Measurements from ENCODE around the gene ARHGAP35. TPM values are rescaled to one million over a fixed set of nuclear protein-coding genes. Genes with fewer than 3 reads are reported as not detected.

ARHGAP35 gene
- total RNA-seq, 3 donors from 2014 or later: 44.8 to 61.9 (median 60.3) TPM

DNA sequence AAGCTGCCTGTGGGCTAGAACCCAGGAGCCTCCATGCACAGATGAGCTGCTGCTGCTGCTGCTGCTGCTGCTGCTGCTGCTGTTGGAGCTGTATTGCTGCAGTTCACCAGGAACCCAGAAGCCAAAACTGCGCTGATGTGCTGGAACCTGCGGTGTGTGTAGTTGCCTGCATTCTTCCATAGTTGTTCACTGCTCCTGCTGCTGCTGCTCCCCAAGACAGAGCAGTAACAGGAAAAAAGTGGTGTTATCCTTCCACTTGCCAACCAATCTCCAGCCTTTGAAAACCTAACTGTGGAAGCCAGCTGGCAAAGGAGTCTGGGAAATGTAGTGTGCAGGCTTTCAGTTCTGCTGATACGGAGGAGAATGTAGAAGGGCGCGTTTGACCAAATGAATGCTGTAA is 37.9 kb downstream of the ARHGAP35 start:
- no peaks in the 10 kb centered on the region for H3K36me3 ChIP-seq
- intact Hi-C loops (cut with DNase I; ENCODE audit: low total_unique reads): no loop called here
- peak overlapping the region in 1 of 3 donors; percentile 8 for H3K4me3 ChIP-seq
- peak overlapping the region in 1 of 2 donors; percentile 37 for H3K27ac ChIP-seq
- H3K27me3 ChIP-seq: no peaks in the 10 kb centered on the region
- H3K9me3 ChIP-seq: no peaks in the 10 kb centered on the region
- TF ChIP-seq, protein P1, sequence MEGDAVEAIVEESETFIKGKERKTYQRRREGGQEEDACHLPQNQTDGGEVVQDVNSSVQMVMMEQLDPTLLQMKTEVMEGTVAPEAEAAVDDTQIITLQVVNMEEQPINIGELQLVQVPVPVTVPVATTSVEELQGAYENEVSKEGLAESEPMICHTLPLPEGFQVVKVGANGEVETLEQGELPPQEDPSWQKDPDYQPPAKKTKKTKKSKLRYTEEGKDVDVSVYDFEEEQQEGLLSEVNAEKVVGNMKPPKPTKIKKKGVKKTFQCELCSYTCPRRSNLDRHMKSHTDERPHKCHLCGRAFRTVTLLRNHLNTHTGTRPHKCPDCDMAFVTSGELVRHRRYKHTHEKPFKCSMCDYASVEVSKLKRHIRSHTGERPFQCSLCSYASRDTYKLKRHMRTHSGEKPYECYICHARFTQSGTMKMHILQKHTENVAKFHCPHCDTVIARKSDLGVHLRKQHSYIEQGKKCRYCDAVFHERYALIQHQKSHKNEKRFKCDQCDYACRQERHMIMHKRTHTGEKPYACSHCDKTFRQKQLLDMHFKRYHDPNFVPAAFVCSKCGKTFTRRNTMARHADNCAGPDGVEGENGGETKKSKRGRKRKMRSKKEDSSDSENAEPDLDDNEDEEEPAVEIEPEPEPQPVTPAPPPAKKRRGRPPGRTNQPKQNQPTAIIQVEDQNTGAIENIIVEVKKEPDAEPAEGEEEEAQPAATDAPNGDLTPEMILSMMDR (IDR thresholded peaks at IDR 0.05): no peak
- TF ChIP-seq POLR2A (IDR thresholded peaks at IDR 0.05) (no peak), POLR2AphosphoS5 (IDR thresholded peaks at IDR 0.05) (no peak)
- no peak for DNase-seq (ENCODE audit: low spot score in 2 of 2)
- H3K4me1 ChIP-seq: peaks cover 0 to 25% of the 10 kb centered on the region in 2 donors

DNA sequence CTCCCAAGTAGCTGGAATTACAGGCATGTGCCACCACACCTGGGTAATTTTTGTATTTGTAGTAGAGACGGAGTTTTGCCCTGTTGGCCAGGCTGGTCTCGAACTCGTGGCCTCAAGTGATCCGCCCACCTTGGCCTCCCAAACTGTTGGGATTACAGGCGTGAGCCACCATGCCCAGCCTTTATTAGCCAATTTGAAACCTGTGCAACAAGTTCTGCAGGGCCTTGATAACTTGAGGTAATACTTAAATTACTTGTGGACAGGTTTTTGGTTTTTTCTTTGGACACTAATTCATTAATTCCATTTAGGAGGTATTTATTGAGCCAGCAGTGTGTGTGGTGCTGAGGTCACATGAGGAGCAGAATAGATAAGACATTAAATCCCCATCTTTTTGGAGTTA is 39.5 kb downstream of the ARHGAP35 start:
- TF ChIP-seq POLR2A (IDR thresholded peaks at IDR 0.05) (no peak), POLR2AphosphoS5 (IDR thresholded peaks at IDR 0.05) (no peak)
- TF ChIP-seq, protein P1 (IDR thresholded peaks at IDR 0.05): no peak
- H3K4me3 ChIP-seq: no peak overlapping the region
- no peaks in the 10 kb centered on the region for H3K27me3 ChIP-seq
- peaks cover 3 to 33% of the 10 kb centered on the region in 2 donors for H3K4me1 ChIP-seq
- no peaks in the 10 kb centered on the region for H3K36me3 ChIP-seq
- H3K27ac ChIP-seq: peak overlapping the region in 1 of 2 donors; percentile 25
- DNase-seq (ENCODE audit: low spot score in 2 of 2): no peak
- intact Hi-C loops (cut with DNase I; ENCODE audit: low total_unique reads): no loop called here
- no peaks in the 10 kb centered on the region for H3K9me3 ChIP-seq

GRCh38 chr19:46901701-46902401 is 41.1 kb downstream of the ARHGAP35 start:
- no peak for DNase-seq (ENCODE audit: low spot score in 2 of 2)
- H3K4me3 ChIP-seq: no peak overlapping the region
- peak overlapping the region; percentile 62 to 88 for H3K27ac ChIP-seq
- TF ChIP-seq, protein P1 (IDR thresholded peaks at IDR 0.05): no peak
- TF ChIP-seq POLR2A (IDR thresholded peaks at IDR 0.05) (no peak), POLR2AphosphoS5 (IDR thresholded peaks at IDR 0.05) (no peak)
- H3K36me3 ChIP-seq: no peaks in the 10 kb centered on the region
- H3K27me3 ChIP-seq: no peaks in the 10 kb centered on the region
- H3K4me1 ChIP-seq: peaks cover 3 to 33% of the 10 kb centered on the region in 2 donors
- intact Hi-C loops (cut with DNase I; ENCODE audit: low total_unique reads): no loop called here
- H3K9me3 ChIP-seq: no peaks in the 10 kb centered on the region

DNA sequence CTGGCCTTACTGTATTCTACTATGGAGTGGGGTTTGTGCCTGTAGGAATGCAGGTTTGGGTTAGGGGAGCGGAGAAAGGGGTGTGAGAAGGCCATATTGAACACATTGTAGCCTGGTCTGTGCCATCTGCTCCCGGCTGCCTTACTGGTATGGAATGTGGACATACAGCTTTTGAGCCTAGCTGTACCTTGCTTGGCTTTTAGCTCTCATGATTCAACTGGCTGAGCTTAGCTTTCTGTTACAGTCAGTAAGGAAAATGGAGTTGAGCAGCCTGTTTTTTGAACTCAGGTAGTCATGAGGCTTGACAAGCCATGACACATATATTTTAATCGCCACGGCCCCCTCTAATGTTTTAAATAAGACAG is 41.6 kb downstream of the ARHGAP35 start:
- TF ChIP-seq POLR2AphosphoS5 (IDR thresholded peaks at IDR 0.05) (no peak), POLR2A (IDR thresholded peaks at IDR 0.05) (no peak)
- TF ChIP-seq, protein P1 (IDR thresholded peaks at IDR 0.05): no peak
- Histone ChIP-seq H3K4me3 (no peak overlapping the region), H3K9me3 (no peaks in the 10 kb centered on the region), H3K36me3 (no peaks in the 10 kb centered on the region), H3K27me3 (no peaks in the 10 kb centered on the region), H3K27ac (peak overlapping the region; percentile 62 to 88), H3K4me1 (peaks cover 3 to 33% of the 10 kb centered on the region in 2 donors)
- peak in 1 of 2 donors; percentile 55 for DNase-seq (ENCODE audit: low spot score in 2 of 2)
- intact Hi-C loops (cut with DNase I; ENCODE audit: low total_unique reads): no loop called here

DNA sequence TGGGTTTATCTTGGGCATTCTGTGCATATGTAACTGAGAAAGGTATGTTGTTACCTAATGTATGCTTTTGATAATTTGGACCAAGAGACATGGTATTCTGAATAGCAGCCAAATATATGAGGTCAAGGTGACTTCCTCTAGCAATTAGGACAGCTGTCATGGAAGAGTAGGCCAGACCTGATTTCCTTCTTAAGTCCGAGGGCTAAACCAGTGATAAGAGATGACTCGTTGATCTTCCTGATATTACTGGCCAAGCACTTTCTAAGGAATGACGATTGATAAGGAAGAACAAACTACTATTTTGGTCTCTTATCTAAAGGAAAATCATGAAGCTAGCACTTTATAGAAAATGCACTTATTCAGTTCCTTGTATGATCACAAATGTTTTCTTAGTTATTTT is 42.7 kb downstream of the ARHGAP35 start:
- intact Hi-C loops (cut with DNase I; ENCODE audit: low total_unique reads): no loop called here
- H3K36me3 ChIP-seq: no peaks in the 10 kb centered on the region
- TF ChIP-seq POLR2A (IDR thresholded peaks at IDR 0.05): no peak
- TF ChIP-seq POLR2AphosphoS5 (IDR thresholded peaks at IDR 0.05): no peak
- TF ChIP-seq, protein P1 (IDR thresholded peaks at IDR 0.05): no peak
- no peak for DNase-seq (ENCODE audit: low spot score in 2 of 2)
- H3K27ac ChIP-seq: peak overlapping the region; percentile 62 to 88
- H3K4me3 ChIP-seq: no peak overlapping the region
- no peaks in the 10 kb centered on the region for H3K27me3 ChIP-seq
- H3K4me1 ChIP-seq: peaks cover 6 to 31% of the 10 kb centered on the region in 2 donors
- no peaks in the 10 kb centered on the region for H3K9me3 ChIP-seq
